ENCODE data around the gene AKR1A1. TPM values are rescaled to one million over a fixed set of nuclear protein-coding genes. Genes with fewer than 3 reads are reported as not detected.

AKR1A1 gene
- total and polyA plus RNA-seq, 2 experiments from 2014 or later: 186 to 275 TPM

DNA sequence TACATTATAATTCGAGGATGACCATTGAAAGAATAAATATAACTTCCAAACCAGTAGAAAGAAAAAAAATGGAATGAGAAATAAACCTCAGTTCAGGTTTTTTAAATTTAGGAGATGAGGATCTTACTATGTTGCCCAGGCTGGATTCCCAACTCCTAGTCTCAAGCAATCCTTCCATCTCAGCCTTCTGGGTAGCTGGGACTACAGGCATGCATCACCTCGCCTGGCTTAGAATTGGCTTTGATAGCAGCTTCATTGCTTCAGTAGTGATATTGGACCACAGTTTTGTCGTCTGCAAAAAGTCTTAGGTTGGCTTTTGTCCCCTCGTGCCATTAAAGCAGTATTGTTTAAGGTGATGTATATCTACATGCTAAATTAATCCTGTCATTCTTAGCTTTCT lies 36.1 kb downstream of the AKR1A1 start:
- H3K4me1 Mint-ChIP-seq: peaks cover 30% of the 10 kb centered on the region
- Histone ChIP-seq H3K27ac (ENCODE audit: low read depth) (peak overlapping the region; percentile 88; the same call in 1 of the 2 replicates), H2AFZ (no peak overlapping the region), H3K9me2 (ENCODE audit: insufficient read depth) (no peaks in the 10 kb centered on the region), H3K4me2 (peak overlapping the region; percentile 95), H3K27me3 (ENCODE audit: insufficient read depth) (no peaks in the 10 kb centered on the region), H3K4me3 (peak overlapping the region; percentile 89), H3K4me1 (ENCODE audit: insufficient read depth) (peaks cover 24% of the 10 kb centered on the region), H3F3A (replicated peaks; ENCODE audit: low read depth) (peaks cover 16% of the 10 kb centered on the region; the same call in 1 of the 2 replicates), H3K36me3 (ENCODE audit: insufficient read depth) (peaks cover 31% of the 10 kb centered on the region), H4K20me1 (replicated peaks; ENCODE audit: insufficient read depth) (peaks cover 62% of the 10 kb centered on the region), H3K79me2 (replicated peaks; ENCODE audit: insufficient read depth) (peaks cover 82% of the 10 kb centered on the region)
- TF ChIP-seq, protein P1, sequence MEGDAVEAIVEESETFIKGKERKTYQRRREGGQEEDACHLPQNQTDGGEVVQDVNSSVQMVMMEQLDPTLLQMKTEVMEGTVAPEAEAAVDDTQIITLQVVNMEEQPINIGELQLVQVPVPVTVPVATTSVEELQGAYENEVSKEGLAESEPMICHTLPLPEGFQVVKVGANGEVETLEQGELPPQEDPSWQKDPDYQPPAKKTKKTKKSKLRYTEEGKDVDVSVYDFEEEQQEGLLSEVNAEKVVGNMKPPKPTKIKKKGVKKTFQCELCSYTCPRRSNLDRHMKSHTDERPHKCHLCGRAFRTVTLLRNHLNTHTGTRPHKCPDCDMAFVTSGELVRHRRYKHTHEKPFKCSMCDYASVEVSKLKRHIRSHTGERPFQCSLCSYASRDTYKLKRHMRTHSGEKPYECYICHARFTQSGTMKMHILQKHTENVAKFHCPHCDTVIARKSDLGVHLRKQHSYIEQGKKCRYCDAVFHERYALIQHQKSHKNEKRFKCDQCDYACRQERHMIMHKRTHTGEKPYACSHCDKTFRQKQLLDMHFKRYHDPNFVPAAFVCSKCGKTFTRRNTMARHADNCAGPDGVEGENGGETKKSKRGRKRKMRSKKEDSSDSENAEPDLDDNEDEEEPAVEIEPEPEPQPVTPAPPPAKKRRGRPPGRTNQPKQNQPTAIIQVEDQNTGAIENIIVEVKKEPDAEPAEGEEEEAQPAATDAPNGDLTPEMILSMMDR (conservative IDR thresholded peaks at IDR 0.05; ENCODE audit: low read depth in 2 of 2): no peak
- TF ChIP-seq ZNF331 (CRISPR knock-in tag; IDR thresholded peaks at IDR 0.05; ENCODE audit: low read depth) (no peak), EZH2phosphoT487 (IDR thresholded peaks at IDR 0.05; ENCODE audit: unreplicated experiment) (no peak), STAT1 (IDR thresholded peaks at IDR 0.05; ENCODE audit: unreplicated experiment) (no peak), NANOG (IDR thresholded peaks at IDR 0.05; ENCODE audit: borderline replicate concordance) (no peak)
- TF ChIP-seq, protein P2, sequence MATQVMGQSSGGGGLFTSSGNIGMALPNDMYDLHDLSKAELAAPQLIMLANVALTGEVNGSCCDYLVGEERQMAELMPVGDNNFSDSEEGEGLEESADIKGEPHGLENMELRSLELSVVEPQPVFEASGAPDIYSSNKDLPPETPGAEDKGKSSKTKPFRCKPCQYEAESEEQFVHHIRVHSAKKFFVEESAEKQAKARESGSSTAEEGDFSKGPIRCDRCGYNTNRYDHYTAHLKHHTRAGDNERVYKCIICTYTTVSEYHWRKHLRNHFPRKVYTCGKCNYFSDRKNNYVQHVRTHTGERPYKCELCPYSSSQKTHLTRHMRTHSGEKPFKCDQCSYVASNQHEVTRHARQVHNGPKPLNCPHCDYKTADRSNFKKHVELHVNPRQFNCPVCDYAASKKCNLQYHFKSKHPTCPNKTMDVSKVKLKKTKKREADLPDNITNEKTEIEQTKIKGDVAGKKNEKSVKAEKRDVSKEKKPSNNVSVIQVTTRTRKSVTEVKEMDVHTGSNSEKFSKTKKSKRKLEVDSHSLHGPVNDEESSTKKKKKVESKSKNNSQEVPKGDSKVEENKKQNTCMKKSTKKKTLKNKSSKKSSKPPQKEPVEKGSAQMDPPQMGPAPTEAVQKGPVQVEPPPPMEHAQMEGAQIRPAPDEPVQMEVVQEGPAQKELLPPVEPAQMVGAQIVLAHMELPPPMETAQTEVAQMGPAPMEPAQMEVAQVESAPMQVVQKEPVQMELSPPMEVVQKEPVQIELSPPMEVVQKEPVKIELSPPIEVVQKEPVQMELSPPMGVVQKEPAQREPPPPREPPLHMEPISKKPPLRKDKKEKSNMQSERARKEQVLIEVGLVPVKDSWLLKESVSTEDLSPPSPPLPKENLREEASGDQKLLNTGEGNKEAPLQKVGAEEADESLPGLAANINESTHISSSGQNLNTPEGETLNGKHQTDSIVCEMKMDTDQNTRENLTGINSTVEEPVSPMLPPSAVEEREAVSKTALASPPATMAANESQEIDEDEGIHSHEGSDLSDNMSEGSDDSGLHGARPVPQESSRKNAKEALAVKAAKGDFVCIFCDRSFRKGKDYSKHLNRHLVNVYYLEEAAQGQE (IDR thresholded peaks at IDR 0.05; ENCODE audit: unreplicated experiment): no peak
- TF ChIP-seq, protein P3, sequence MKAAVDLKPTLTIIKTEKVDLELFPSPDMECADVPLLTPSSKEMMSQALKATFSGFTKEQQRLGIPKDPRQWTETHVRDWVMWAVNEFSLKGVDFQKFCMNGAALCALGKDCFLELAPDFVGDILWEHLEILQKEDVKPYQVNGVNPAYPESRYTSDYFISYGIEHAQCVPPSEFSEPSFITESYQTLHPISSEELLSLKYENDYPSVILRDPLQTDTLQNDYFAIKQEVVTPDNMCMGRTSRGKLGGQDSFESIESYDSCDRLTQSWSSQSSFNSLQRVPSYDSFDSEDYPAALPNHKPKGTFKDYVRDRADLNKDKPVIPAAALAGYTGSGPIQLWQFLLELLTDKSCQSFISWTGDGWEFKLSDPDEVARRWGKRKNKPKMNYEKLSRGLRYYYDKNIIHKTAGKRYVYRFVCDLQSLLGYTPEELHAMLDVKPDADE (IDR thresholded peaks at IDR 0.05): no peak
- TF ChIP-seq, protein P4, sequence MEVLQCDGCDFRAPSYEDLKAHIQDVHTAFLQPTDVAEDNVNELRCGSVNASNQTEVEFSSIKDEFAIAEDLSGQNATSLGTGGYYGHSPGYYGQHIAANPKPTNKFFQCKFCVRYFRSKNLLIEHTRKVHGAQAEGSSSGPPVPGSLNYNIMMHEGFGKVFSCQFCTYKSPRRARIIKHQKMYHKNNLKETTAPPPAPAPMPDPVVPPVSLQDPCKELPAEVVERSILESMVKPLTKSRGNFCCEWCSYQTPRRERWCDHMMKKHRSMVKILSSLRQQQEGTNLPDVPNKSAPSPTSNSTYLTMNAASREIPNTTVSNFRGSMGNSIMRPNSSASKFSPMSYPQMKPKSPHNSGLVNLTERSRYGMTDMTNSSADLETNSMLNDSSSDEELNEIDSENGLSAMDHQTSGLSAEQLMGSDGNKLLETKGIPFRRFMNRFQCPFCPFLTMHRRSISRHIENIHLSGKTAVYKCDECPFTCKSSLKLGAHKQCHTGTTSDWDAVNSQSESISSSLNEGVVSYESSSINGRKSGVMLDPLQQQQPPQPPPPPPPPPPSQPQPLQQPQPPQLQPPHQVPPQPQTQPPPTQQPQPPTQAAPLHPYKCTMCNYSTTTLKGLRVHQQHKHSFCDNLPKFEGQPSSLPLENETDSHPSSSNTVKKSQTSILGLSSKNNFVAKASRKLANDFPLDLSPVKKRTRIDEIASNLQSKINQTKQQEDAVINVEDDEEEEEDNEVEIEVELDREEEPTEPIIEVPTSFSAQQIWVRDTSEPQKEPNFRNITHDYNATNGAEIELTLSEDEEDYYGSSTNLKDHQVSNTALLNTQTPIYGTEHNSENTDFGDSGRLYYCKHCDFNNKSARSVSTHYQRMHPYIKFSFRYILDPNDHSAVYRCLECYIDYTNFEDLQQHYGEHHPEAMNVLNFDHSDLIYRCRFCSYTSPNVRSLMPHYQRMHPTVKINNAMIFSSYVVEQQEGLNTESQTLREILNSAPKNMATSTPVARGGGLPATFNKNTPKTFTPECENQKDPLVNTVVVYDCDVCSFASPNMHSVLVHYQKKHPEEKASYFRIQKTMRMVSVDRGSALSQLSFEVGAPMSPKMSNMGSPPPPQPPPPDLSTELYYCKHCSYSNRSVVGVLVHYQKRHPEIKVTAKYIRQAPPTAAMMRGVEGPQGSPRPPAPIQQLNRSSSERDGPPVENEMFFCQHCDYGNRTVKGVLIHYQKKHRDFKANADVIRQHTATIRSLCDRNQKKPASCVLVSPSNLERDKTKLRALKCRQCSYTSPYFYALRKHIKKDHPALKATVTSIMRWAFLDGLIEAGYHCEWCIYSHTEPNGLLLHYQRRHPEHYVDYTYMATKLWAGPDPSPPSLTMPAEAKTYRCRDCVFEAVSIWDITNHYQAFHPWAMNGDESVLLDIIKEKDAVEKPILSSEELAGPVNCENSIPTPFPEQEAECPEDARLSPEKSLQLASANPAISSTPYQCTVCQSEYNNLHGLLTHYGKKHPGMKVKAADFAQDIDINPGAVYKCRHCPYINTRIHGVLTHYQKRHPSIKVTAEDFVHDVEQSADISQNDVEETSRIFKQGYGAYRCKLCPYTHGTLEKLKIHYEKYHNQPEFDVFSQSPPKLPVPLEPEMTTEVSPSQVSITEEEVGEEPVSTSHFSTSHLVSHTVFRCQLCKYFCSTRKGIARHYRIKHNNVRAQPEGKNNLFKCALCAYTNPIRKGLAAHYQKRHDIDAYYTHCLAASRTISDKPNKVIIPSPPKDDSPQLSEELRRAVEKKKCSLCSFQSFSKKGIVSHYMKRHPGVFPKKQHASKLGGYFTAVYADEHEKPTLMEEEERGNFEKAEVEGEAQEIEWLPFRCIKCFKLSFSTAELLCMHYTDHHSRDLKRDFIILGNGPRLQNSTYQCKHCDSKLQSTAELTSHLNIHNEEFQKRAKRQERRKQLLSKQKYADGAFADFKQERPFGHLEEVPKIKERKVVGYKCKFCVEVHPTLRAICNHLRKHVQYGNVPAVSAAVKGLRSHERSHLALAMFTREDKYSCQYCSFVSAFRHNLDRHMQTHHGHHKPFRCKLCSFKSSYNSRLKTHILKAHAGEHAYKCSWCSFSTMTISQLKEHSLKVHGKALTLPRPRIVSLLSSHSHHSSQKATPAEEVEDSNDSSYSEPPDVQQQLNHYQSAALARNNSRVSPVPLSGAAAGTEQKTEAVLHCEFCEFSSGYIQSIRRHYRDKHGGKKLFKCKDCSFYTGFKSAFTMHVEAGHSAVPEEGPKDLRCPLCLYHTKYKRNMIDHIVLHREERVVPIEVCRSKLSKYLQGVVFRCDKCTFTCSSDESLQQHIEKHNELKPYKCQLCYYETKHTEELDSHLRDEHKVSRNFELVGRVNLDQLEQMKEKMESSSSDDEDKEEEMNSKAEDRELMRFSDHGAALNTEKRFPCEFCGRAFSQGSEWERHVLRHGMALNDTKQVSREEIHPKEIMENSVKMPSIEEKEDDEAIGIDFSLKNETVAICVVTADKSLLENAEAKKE (CRISPR knock-in tag; IDR thresholded peaks at IDR 0.05): no peak
- H3K4me3 Mint-ChIP-seq: peak overlapping the region; percentile 100
- H3K27ac Mint-ChIP-seq: no peak overlapping the region
- ATAC-seq (no peak), DNase-seq (ENCODE audit: low spot score) (no peak)
- H3K27me3 Mint-ChIP-seq (ENCODE audit: insufficient read depth, low read depth, poor library complexity): peaks cover 16% of the 10 kb centered on the region
- H3K36me3 Mint-ChIP-seq (ENCODE audit: low read depth): peaks cover 60% of the 10 kb centered on the region
- H3K9me3 Mint-ChIP-seq: peaks cover 2% of the 10 kb centered on the region; the same call in 2 of the 3 replicates
